MCF 10A (cell line): ENCODE results near the gene HSPA12A. TPM values are rescaled to one million over a fixed set of nuclear protein-coding genes. Genes with fewer than 3 reads are reported as not detected.

Source experiments
- BruUV-seq: library from RNA; stranded (reverse); fragments of 400-500 nt; replicated peaks from 2 replicates; lab custom pipeline; 2021; lab: Mats Ljungman, UMichigan
- CTCF ChIA-PET: fragments of 300-600 bp; sonication (Branson Sonifier 250); formaldehyde crosslinking; extraction: SDS; loops from one replicate; lab custom pipeline; 2021; ENCODE audit warnings: antibody characterized with exemption, inconsistent platforms; lab: Yijun Ruan, JAX
- POLR2A ChIA-PET: fragments of 300-600, 350-650 bp; sonication (Branson Sonifier 250); formaldehyde crosslinking; extraction: SDS; loops from one replicate; lab custom pipeline; 2020; ENCODE audit warnings: antibody characterized with exemption, inconsistent platforms; lab: Yijun Ruan, JAX
- DNase-seq: peaks from one replicate; pipeline ENCODE4 v3.0.0-alpha.2; 2018; ENCODE audit not compliant: unreplicated experiment
- H3K27ac Mint-ChIP-seq: one replicate; pipeline ENCODE4 v1.8.0; 2022; ENCODE audit warnings: mild to moderate bottlenecking, low read depth, mixed read lengths; ENCODE audit not compliant: unreplicated experiment
- H3K27me3 Mint-ChIP-seq: one replicate; pipeline ENCODE4 v1.8.0; 2022; ENCODE audit warnings: mixed read lengths; ENCODE audit not compliant: insufficient read depth, unreplicated experiment
- H3K36me3 Mint-ChIP-seq: one replicate; pipeline ENCODE4 v1.8.0; 2022; ENCODE audit warnings: mild to moderate bottlenecking, moderate library complexity, mixed read lengths; ENCODE audit not compliant: insufficient read depth, unreplicated experiment
- H3K4me1 Mint-ChIP-seq: one replicate; pipeline ENCODE4 v1.8.0; 2022; ENCODE audit warnings: mixed read lengths; ENCODE audit not compliant: insufficient read depth, unreplicated experiment
- H3K4me3 Mint-ChIP-seq: one replicate; pipeline ENCODE4 v1.8.0; 2022; ENCODE audit warnings: mild to moderate bottlenecking, moderate library complexity, mixed read lengths; ENCODE audit not compliant: unreplicated experiment
- H3K9me3 Mint-ChIP-seq: one replicate; pipeline ENCODE4 v1.8.0; 2022; ENCODE audit warnings: mixed read lengths; ENCODE audit not compliant: unreplicated experiment
- intact Hi-C: fragments of 100-400 bp; cut with micrococcal nuclease; formaldehyde crosslinking; loops from 2 replicates; pipeline ENCODE4 v1.14.1; 2022
- total RNA-seq: library from RNA; stranded (reverse); gene quantifications from 2 replicates; pipeline ENCODE4 v1.2.3, GENCODE V29; 2022
- TF ChIP-seq, protein P1 (sequence below): fragments of 200-600 bp; IDR thresholded peaks from one replicate; pipeline ENCODE4 v1.8.0; 2022; ENCODE audit warnings: antibody characterized with exemption, mild to moderate bottlenecking; ENCODE audit not compliant: unreplicated experiment

The HSPA12A gene
- total RNA-seq, 1 experiment from 2014 or later: 9.1 TPM

- H3K9me3 Mint-ChIP-seq: no peaks in the 10 kb centered on the region
- H3K4me1 Mint-ChIP-seq: no peaks in the 10 kb centered on the region
- no peak overlapping the region for H3K4me3 Mint-ChIP-seq
- CTCF ChIA-PET: interaction anchor here (0.7 to 7.9 kb wide), 3 partner anchors 20 to 1316 kb away, joined by 3 to 46 read pairs (median 3); no protein-coding TSS in a partner anchor
- POLR2A ChIA-PET: no interaction called here
- TF ChIP-seq, protein P1, sequence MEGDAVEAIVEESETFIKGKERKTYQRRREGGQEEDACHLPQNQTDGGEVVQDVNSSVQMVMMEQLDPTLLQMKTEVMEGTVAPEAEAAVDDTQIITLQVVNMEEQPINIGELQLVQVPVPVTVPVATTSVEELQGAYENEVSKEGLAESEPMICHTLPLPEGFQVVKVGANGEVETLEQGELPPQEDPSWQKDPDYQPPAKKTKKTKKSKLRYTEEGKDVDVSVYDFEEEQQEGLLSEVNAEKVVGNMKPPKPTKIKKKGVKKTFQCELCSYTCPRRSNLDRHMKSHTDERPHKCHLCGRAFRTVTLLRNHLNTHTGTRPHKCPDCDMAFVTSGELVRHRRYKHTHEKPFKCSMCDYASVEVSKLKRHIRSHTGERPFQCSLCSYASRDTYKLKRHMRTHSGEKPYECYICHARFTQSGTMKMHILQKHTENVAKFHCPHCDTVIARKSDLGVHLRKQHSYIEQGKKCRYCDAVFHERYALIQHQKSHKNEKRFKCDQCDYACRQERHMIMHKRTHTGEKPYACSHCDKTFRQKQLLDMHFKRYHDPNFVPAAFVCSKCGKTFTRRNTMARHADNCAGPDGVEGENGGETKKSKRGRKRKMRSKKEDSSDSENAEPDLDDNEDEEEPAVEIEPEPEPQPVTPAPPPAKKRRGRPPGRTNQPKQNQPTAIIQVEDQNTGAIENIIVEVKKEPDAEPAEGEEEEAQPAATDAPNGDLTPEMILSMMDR: no peak
- no peak overlapping the region for H3K27ac Mint-ChIP-seq
- intact Hi-C loops: no loop called here
- DNase-seq: no peak
- no peaks in the 10 kb centered on the region for H3K27me3 Mint-ChIP-seq
- peaks cover 6% of the 10 kb centered on the region for H3K36me3 Mint-ChIP-seq
- no TSS peak for BruUV-seq
These were observed 24.3 kb downstream of the HSPA12A start for GRCh38 chr10:116718058-116718457.

- CTCF ChIA-PET: interaction anchor here (7.9 kb wide), 1 partner anchor 72 kb away, joined by 46 read pairs; no protein-coding TSS in a partner anchor
These were observed 26.0 kb downstream of the HSPA12A start for GRCh38 chr10:116716381-116716780.

GRCh38 chr10:116715839-116716377, 26.5 kb downstream of the HSPA12A start:
- CTCF ChIA-PET: interaction anchor here (7.9 kb wide), 1 partner anchor 72 kb away, joined by 46 read pairs; no protein-coding TSS in a partner anchor
- intact Hi-C loops: no loop called here
- no peak for DNase-seq
- BruUV-seq: no TSS peak
- no peaks in the 10 kb centered on the region for H3K9me3 Mint-ChIP-seq
- no peaks in the 10 kb centered on the region for H3K36me3 Mint-ChIP-seq
- H3K27ac Mint-ChIP-seq: no peak overlapping the region
- H3K4me3 Mint-ChIP-seq: no peak overlapping the region
- no peaks in the 10 kb centered on the region for H3K4me1 Mint-ChIP-seq
- TF ChIP-seq, protein P1: no peak
- POLR2A ChIA-PET: no interaction called here
- H3K27me3 Mint-ChIP-seq: no peaks in the 10 kb centered on the region

More at GRCh38 chr10:116716381-116716780, 26.0 kb downstream of the HSPA12A start:
- H3K27ac Mint-ChIP-seq: no peak overlapping the region
- no TSS peak for BruUV-seq
- no peaks in the 10 kb centered on the region for H3K36me3 Mint-ChIP-seq
- POLR2A ChIA-PET: no interaction called here
- DNase-seq: no peak
- intact Hi-C loops: no loop called here
- TF ChIP-seq, protein P1: no peak
- no peaks in the 10 kb centered on the region for H3K27me3 Mint-ChIP-seq
- no peaks in the 10 kb centered on the region for H3K9me3 Mint-ChIP-seq
- H3K4me3 Mint-ChIP-seq: no peak overlapping the region
- no peaks in the 10 kb centered on the region for H3K4me1 Mint-ChIP-seq

- CTCF ChIA-PET: no interaction called here
- no peak overlapping the region for H3K4me3 Mint-ChIP-seq
- no peak for DNase-seq
- POLR2A ChIA-PET: no interaction called here
- H3K27ac Mint-ChIP-seq: no peak overlapping the region
- no peaks in the 10 kb centered on the region for H3K36me3 Mint-ChIP-seq
- no TSS peak for BruUV-seq
- TF ChIP-seq, protein P1: no peak
- intact Hi-C loops: no loop called here
- H3K27me3 Mint-ChIP-seq: no peaks in the 10 kb centered on the region
- no peaks in the 10 kb centered on the region for H3K4me1 Mint-ChIP-seq
- H3K9me3 Mint-ChIP-seq: no peaks in the 10 kb centered on the region
These were observed 27.0 kb downstream of the HSPA12A start for GRCh38 chr10:116715341-116715740.
